Ovary (tissue), 9 donors: ENCODE results near the gene FGF8. TPM values are rescaled to one million over a fixed set of nuclear protein-coding genes. Genes with fewer than 3 reads are reported as not detected.

ENCODE experiments used
- DNase-seq, 5 donors: peaks; one replicate each; pipeline ENCODE4 v3.0.0-alpha.2; 2019 to 2020
- H3K27ac ChIP-seq, 2 donors: fragments of 200-600 bp; one replicate each; pipeline versions ENCODE4 v1.5.1 to v1.8.0; 2019 to 2022
- H3K27me3 ChIP-seq: fragments of 200-600 bp; one replicate; pipeline ENCODE4 v1.8.0; 2022
- H3K36me3 ChIP-seq: fragments of 200-600 bp; sonication (generic); one replicate; pipeline ENCODE4 v1.5.1; 2019
- H3K4me1 ChIP-seq: one replicate; pipeline ENCODE4 v1.8.1; 2013; ENCODE audit warnings: mild to moderate bottlenecking, moderate library complexity; ENCODE audit not compliant: insufficient read depth
- H3K4me3 ChIP-seq: fragments of 200-600 bp; sonication (generic); one replicate; pipeline ENCODE4 v1.5.1; 2017
- H3K9me3 ChIP-seq, 2 donors: fragments of 200-600 bp in 1 of 2; sonication (generic) in 1 of 2; one replicate each; pipeline versions ENCODE4 v1.5.1 to v1.8.1; 2013 to 2019; ENCODE audit warnings: mild to moderate bottlenecking in 1 of 2, moderate library complexity in 1 of 2
- EP300 ChIP-seq: sonication (generic); formaldehyde crosslinking; IDR thresholded peaks from one replicate; pipeline ENCODE4 v1.6.1; 2017; ENCODE audit warnings: antibody characterized with exemption
- POLR2A ChIP-seq: fragments of 450-650 bp; IDR thresholded peaks from one replicate; pipeline ENCODE4 v1.6.1; 2017; ENCODE audit warnings: antibody characterized with exemption, mild to moderate bottlenecking, moderate library complexity
- WGBS, 3 donors: extraction: QIAGEN DNeasy Blood & Tissue Kit in 1 of 3; methylation state at CpG; one replicate each; pipeline versions ENCODE4 v1.1.5 to v1.1.7; 2013 to 2017; 5-methylcytosine and 5-hydroxymethylcytosine counted together
- intact Hi-C, 4 donors: fragments of 100-400 bp; cut with DNase I; formaldehyde crosslinking; loops; one replicate each; pipeline versions ENCODE4 v1.11.0 to v1.15.1; 2022 to 2023
- polyA plus RNA-seq, 2 donors: library from polyadenylated mRNA; stranded (reverse); fragments of 200-250 nt in 1 of 2; fragments of 350-450 nt in 1 of 2; fragmentation: Illumina TruSeq in 1 of 2; extraction: RNeasy Lipid Tissue Mini Kit (QIAGEN cat#74804) in 1 of 2; gene quantifications; one replicate each; pipeline ENCODE4 v1.2.3, GENCODE V29; 2013 to 2014
- total RNA-seq, 7 donors: library from RNA; depleted of rRNA in 2 of 7; stranded (reverse); fragments of >200 nt in 2 of 7; fragmentation: NEBNext Ultra II Directional in 3 of 7; extraction: Animal tissue kit (Norgen Biotek cat#: 25700) in 3 of 7; gene quantifications; one replicate each; pipeline versions ENCODE4 v1.1.0 to v1.2.4, GENCODE V29; 2016 to 2023
- TF ChIP-seq, protein P1 (sequence below), 3 donors: fragments of 450-650 bp in 2 of 3; fragments of 200-600 bp in 1 of 3; IDR thresholded peaks; one replicate each; pipeline versions ENCODE4 v1.5.1 to v1.8.0; 2016 to 2022; ENCODE audit warnings: antibody characterized with exemption in 3 of 3, mild to moderate bottlenecking in 1 of 3
- donor health status: DM: no; HTN: no; CAD: no; lungs with moderate emphysema.
- donor health status: DM: no; HTN: no; CAD: no.
- donor health status: Bipolar disorder and iron deficiency.
- donor health status: DM: yes; HTN: yes; CAD: no.
- donor health status: DM: no; HTN: no; CAD: no.
- donor health status: DM: yes; HTN: yes; CAD: no.

Gene FGF8
- total and polyA plus RNA-seq, 9 donors: not detected

DNA sequence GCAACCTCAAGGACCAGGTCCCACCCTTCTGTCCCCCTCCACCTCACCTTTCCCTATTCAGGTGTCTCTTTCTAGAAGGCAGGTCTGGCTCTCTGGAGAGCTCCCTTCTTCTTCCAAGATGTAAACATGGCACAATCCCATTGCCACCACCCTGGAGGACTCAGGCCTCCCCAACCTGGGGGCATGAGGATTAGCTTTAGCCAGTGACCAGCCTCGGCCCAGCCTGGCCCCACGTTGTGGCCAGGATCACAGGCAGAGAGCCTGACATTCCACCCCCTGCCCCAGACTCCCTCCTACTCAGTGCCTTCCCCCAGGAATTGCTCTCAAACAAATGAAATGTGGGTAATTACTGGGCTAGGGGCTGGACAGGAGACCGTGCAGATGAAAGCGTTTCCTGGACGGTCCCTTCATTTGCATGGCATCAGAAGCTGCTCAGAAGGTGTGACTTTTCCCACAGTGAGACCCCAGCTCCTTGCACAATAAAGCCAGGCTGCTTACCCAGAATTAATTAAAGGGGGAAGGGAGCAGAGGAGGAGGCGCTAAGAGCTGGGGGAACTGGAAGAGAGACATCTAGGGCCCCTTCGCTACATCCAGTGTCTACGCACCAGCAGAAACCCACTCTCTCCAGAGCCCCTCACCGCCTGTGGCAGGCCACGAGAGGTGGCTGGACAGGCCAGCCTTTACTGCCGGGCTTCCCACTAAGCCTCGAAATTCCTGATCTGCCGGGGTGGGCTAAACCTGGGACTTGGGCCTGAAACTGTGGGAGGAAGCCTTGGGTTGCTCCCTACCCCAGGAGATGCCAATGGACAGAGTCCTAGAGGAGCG lies 7.7 kb downstream of the FGF8 start:
- Histone ChIP-seq H3K4me3 (no peak overlapping the region), H3K27ac (no peak overlapping the region), H3K9me3 (no peaks in the 10 kb centered on the region), H3K27me3 (no peaks in the 10 kb centered on the region), H3K4me1 (no peaks in the 10 kb centered on the region), H3K36me3 (no peaks in the 10 kb centered on the region)
- intact Hi-C loops: no loop called here
- WGBS, 3 donors: 52 to 55% (median 53%) methylated on average over 14 of the region's 14 CpGs
- no peak for DNase-seq
- TF ChIP-seq, protein P1, sequence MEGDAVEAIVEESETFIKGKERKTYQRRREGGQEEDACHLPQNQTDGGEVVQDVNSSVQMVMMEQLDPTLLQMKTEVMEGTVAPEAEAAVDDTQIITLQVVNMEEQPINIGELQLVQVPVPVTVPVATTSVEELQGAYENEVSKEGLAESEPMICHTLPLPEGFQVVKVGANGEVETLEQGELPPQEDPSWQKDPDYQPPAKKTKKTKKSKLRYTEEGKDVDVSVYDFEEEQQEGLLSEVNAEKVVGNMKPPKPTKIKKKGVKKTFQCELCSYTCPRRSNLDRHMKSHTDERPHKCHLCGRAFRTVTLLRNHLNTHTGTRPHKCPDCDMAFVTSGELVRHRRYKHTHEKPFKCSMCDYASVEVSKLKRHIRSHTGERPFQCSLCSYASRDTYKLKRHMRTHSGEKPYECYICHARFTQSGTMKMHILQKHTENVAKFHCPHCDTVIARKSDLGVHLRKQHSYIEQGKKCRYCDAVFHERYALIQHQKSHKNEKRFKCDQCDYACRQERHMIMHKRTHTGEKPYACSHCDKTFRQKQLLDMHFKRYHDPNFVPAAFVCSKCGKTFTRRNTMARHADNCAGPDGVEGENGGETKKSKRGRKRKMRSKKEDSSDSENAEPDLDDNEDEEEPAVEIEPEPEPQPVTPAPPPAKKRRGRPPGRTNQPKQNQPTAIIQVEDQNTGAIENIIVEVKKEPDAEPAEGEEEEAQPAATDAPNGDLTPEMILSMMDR (IDR thresholded peaks at IDR 0.05): no peak
- no peak for TF ChIP-seq POLR2A
- no peak for TF ChIP-seq EP300

GRCh38 chr10:101767600-101767945 lies 8.3 kb downstream of the FGF8 start:
- 32 to 45% (median 42%) methylated on average over 6 of the region's 6 CpGs for WGBS, 3 donors

GRCh38 chr10:101766753-101767599 lies 8.9 kb downstream of the FGF8 start:
- no peaks in the 10 kb centered on the region for H3K36me3 ChIP-seq
- H3K4me3 ChIP-seq: no peak overlapping the region
- no peak for DNase-seq
- intact Hi-C loops: no loop called here
- no peaks in the 10 kb centered on the region for H3K4me1 ChIP-seq
- no peak overlapping the region for H3K27ac ChIP-seq
- H3K9me3 ChIP-seq: no peaks in the 10 kb centered on the region
- TF ChIP-seq, protein P1 (IDR thresholded peaks at IDR 0.05): no peak
- no peak for TF ChIP-seq EP300
- no peak for TF ChIP-seq POLR2A
- H3K27me3 ChIP-seq: no peaks in the 10 kb centered on the region
- 62 to 69% (median 64%) methylated on average over 12 of the region's 12 CpGs for WGBS, 3 donors

More at GRCh38 chr10:101767600-101767945, 8.3 kb downstream of the FGF8 start:
- Histone ChIP-seq H3K27ac (no peak overlapping the region), H3K4me3 (no peak overlapping the region), H3K4me1 (no peaks in the 10 kb centered on the region), H3K9me3 (no peaks in the 10 kb centered on the region), H3K27me3 (no peaks in the 10 kb centered on the region), H3K36me3 (no peaks in the 10 kb centered on the region)
- TF ChIP-seq EP300: no peak
- TF ChIP-seq, protein P1 (IDR thresholded peaks at IDR 0.05): no peak
- intact Hi-C loops: no loop called here
- DNase-seq: no peak

DNA sequence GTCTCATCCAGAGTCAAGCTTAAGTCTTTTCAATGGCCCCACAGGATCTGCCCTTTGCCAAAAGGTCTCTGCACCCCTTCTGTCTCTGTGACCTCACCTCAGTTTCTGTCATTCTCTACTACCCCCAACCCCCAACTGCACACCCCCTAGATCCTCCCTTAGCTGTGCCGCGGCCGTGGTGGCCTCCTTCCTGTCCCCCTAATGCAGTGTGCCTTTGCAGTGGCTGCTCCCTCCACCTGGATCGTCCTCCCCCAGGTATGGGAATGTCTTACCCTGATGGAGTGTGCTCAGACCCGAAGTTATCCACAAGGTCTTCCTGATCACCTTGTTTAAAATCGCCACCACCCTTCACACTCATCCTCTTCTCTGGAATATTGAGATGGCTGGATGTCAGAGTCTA lies 9.6 kb downstream of the FGF8 start:
- DNase-seq: no peak
- Histone ChIP-seq H3K9me3 (no peaks in the 10 kb centered on the region), H3K36me3 (no peaks in the 10 kb centered on the region), H3K4me3 (no peak overlapping the region), H3K4me1 (no peaks in the 10 kb centered on the region), H3K27ac (no peak overlapping the region), H3K27me3 (no peaks in the 10 kb centered on the region)
- TF ChIP-seq EP300 (no peak), POLR2A (no peak)
- TF ChIP-seq, protein P1 (IDR thresholded peaks at IDR 0.05): no peak
- WGBS, 3 donors: 68 to 88% (median 72%) methylated on average over 6 of the region's 6 CpGs
- intact Hi-C loops: no loop called here
